GM18868 (cell line): ENCODE data around the gene EMP2.
"Not testable (repeated sequence)": the region's sequence is repeated elsewhere in the genome, so short reads cannot be mapped to it uniquely, and the experiment has no call there.

ENCODE experiments used
- ATAC-seq: cut with Tn5 transposase; IDR thresholded peaks from one replicate; pipeline ENCODE4 v1.9.1; 2021; ENCODE audit warnings: mild to moderate bottlenecking, moderate library complexity; ENCODE audit not compliant: unreplicated experiment

EMP2 gene

GRCh38 chr16:10578474-10579316 is 1.7 kb downstream of the EMP2 start:
- ATAC-seq = no peak

GRCh38 chr16:10577305-10578202 is 2.8 kb downstream of the EMP2 start:
- ATAC-seq = no peak

GRCh38 chr16:10576390-10577304 is 3.8 kb downstream of the EMP2 start:
- ATAC-seq = no peak

GRCh38 chr16:10575506-10576130 is 4.8 kb downstream of the EMP2 start:
- ATAC-seq = no peak

- ATAC-seq = no peak
Observed at GRCh38 chr16:10572611-10573010, 7.8 kb downstream of the EMP2 start.

GRCh38 chr16:10571354-10571753 is 9.0 kb downstream of the EMP2 start:
- ATAC-seq = no peak

GRCh38 chr16:10569621-10570020 is 10.8 kb downstream of the EMP2 start:
- no peak for ATAC-seq

GRCh38 chr16:10566613-10567012 is 13.8 kb downstream of the EMP2 start:
- no peak for ATAC-seq

GRCh38 chr16:10565167-10565566 is 15.2 kb downstream of the EMP2 start:
- ATAC-seq = no peak

GRCh38 chr16:10564591-10564990 is 15.8 kb downstream of the EMP2 start:
- no peak for ATAC-seq

GRCh38 chr16:10562361-10562899 is 18.0 kb downstream of the EMP2 start:
- no peak for ATAC-seq

GRCh38 chr16:10561425-10561824 is 19.0 kb downstream of the EMP2 start:
- no peak for ATAC-seq

GRCh38 chr16:10561001-10561400 is 19.4 kb downstream of the EMP2 start:
- no peak for ATAC-seq

- ATAC-seq = not testable (repeated sequence)
Observed at GRCh38 chr16:10559792-10560191, 20.6 kb downstream of the EMP2 start.

- ATAC-seq = no peak
Observed at GRCh38 chr16:10558746-10559641, 21.4 kb downstream of the EMP2 start.

GRCh38 chr16:10558305-10558704 is 22.1 kb downstream of the EMP2 start:
- no peak for ATAC-seq

- ATAC-seq = no peak
Observed at GRCh38 chr16:10557750-10558149, 22.6 kb downstream of the EMP2 start.

GRCh38 chr16:10556236-10556635 is 24.2 kb downstream of the EMP2 start:
- no peak for ATAC-seq

- peak; percentile 71 for ATAC-seq
Observed at GRCh38 chr16:10554569-10554968, 25.8 kb downstream of the EMP2 start.
